ENCODE results near the gene COL9A3.

- TF ChIP-seq ATF3 (CRISPR knock-in tag; conservative IDR thresholded peaks at IDR 0.05) (no peak), ZNF121 (CRISPR knock-in tag; IDR thresholded peaks at IDR 0.05) (no peak), CTCF (IDR thresholded peaks at IDR 0.05) (no peak), KAT7 (CRISPR knock-in tag; IDR thresholded peaks at IDR 0.05; ENCODE audit: borderline replicate concordance) (no peak), E2F1 (CRISPR knock-in tag; IDR thresholded peaks at IDR 0.05) (no peak), ZNF232 (CRISPR knock-in tag; IDR thresholded peaks at IDR 0.05) (no peak)
Observed at GRCh38 chr20:62828051-62828450, 11.2 kb downstream of the COL9A3 start.

Data from WTC11 (cell line).